Measurements from ENCODE around the gene ZBTB43. TPM values are rescaled to one million over a fixed set of nuclear protein-coding genes. Genes with fewer than 3 reads are reported as not detected.
"Not testable (repeated sequence)": the region's sequence is repeated elsewhere in the genome, so short reads cannot be mapped to it uniquely, and the experiment has no call there.

The ZBTB43 gene
- total RNA-seq, 6 experiments from 2014 or later = 9.2 to 15.9 (median 13.6) TPM

- DNase-seq = no peak
- Mint-ChIP-seq H3K27ac (no peak overlapping the region), H3K4me3 (no peak overlapping the region), H3K9me3 (peaks cover 8% of the 10 kb centered on the region), H3K36me3 (ENCODE audit: low read depth) (peaks cover 36% of the 10 kb centered on the region), H3K4me1 (ENCODE audit: low read depth) (no peaks in the 10 kb centered on the region), H3K27me3 (ENCODE audit: insufficient read depth) (no peaks in the 10 kb centered on the region; the same call in 1 of the 2 replicates)
- no peak for TF ChIP-seq CTCF (IDR thresholded peaks at IDR 0.05)
Measured at GRCh38 chr9:126822873-126823272, 18.0 kb downstream of the ZBTB43 start.

GRCh38 chr9:126824052-126824451 is 19.2 kb downstream of the ZBTB43 start:
- H3K27ac Mint-ChIP-seq; DNase-seq; H3K4me1 Mint-ChIP-seq (ENCODE audit: low read depth); H3K27me3 Mint-ChIP-seq (ENCODE audit: insufficient read depth); H3K4me3 Mint-ChIP-seq; H3K9me3 Mint-ChIP-seq: not testable (repeated sequence)
- H3K36me3 Mint-ChIP-seq (ENCODE audit: low read depth) = peaks cover 25% of the 10 kb centered on the region

GRCh38 chr9:126827227-126827626 is 22.4 kb downstream of the ZBTB43 start:
- H3K4me1 Mint-ChIP-seq (ENCODE audit: low read depth) = no peaks in the 10 kb centered on the region
- no peak for TF ChIP-seq CTCF (IDR thresholded peaks at IDR 0.05)

GRCh38 chr9:126829035-126829434 is 24.2 kb downstream of the ZBTB43 start:
- H3K27me3 Mint-ChIP-seq (ENCODE audit: insufficient read depth) = no peaks in the 10 kb centered on the region; the same call in 1 of the 2 replicates
- no peaks in the 10 kb centered on the region for H3K4me1 Mint-ChIP-seq (ENCODE audit: low read depth)
- no peak for DNase-seq
- no peak overlapping the region for H3K4me3 Mint-ChIP-seq
- H3K27ac Mint-ChIP-seq = no peak overlapping the region
- peaks cover 17% of the 10 kb centered on the region for H3K36me3 Mint-ChIP-seq (ENCODE audit: low read depth)
- TF ChIP-seq CTCF (IDR thresholded peaks at IDR 0.05) = no peak
- no peaks in the 10 kb centered on the region for H3K9me3 Mint-ChIP-seq

More at GRCh38 chr9:126827227-126827626, 22.4 kb downstream of the ZBTB43 start:
- no peak for DNase-seq
- Mint-ChIP-seq H3K27me3 (ENCODE audit: insufficient read depth) (no peaks in the 10 kb centered on the region; the same call in 1 of the 2 replicates), H3K4me3 (no peak overlapping the region), H3K9me3 (no peaks in the 10 kb centered on the region), H3K27ac (no peak overlapping the region), H3K36me3 (ENCODE audit: low read depth) (peaks cover 11% of the 10 kb centered on the region)

GRCh38 chr9:126830827-126831226 is 26.0 kb downstream of the ZBTB43 start:
- Mint-ChIP-seq H3K36me3 (ENCODE audit: low read depth) (peaks cover 18% of the 10 kb centered on the region), H3K27ac (no peak overlapping the region), H3K4me1 (ENCODE audit: low read depth) (0 out of 2 replicates have a peak, but pooled peaks cover under 1% of the 10 kb centered on the region), H3K9me3 (no peaks in the 10 kb centered on the region), H3K4me3 (no peak overlapping the region), H3K27me3 (ENCODE audit: insufficient read depth) (no peaks in the 10 kb centered on the region)
- TF ChIP-seq CTCF (IDR thresholded peaks at IDR 0.05) = no peak
- no peak for DNase-seq

- TF ChIP-seq CTCF (IDR thresholded peaks at IDR 0.05) = no peak
- H3K9me3 Mint-ChIP-seq = no peaks in the 10 kb centered on the region
- no peak for DNase-seq
- no peak overlapping the region for H3K4me3 Mint-ChIP-seq
- no peak overlapping the region for H3K27ac Mint-ChIP-seq
- H3K4me1 Mint-ChIP-seq (ENCODE audit: low read depth) = 0 out of 2 replicates have a peak, but pooled peaks cover 5% of the 10 kb centered on the region
- peaks cover 21% of the 10 kb centered on the region for H3K36me3 Mint-ChIP-seq (ENCODE audit: low read depth)
- no peaks in the 10 kb centered on the region for H3K27me3 Mint-ChIP-seq (ENCODE audit: insufficient read depth)
Measured at GRCh38 chr9:126832440-126832839, 27.6 kb downstream of the ZBTB43 start.

Measured in HFFc6 (cell line).